HG02840 (cell line): Measurements from ENCODE around the gene HLA-DRA.
A peak's percentile ranks its signal among the peaks of the same experiment; 100 is the strongest.

Experiments
- ATAC-seq: cut with Tn5 transposase; IDR thresholded peaks from one replicate; pipeline ENCODE4 v1.9.1; 2021; ENCODE audit warnings: mild to moderate bottlenecking, moderate library complexity, moderate number of reproducible peaks; ENCODE audit not compliant: unreplicated experiment, low FRiP score

HLA-DRA gene

GRCh38 chr6:32439602-32440214 lies at the start of gene HLA-DRA:
Gene HLA-DRA, plus strand, starts transcription at chr6:32439887. Its CDS starts 64 bp downstream, at chr6:32439951.
- ATAC-seq, result peak; percentile 81

GRCh38 chr6:32391505-32391904 lies 48.2 kb upstream of the HLA-DRA start:
- ATAC-seq, result no peak

- no peak for ATAC-seq
Measured at GRCh38 chr6:32393665-32394420, 45.8 kb upstream of the HLA-DRA start.

GRCh38 chr6:32396028-32396427 lies 43.7 kb upstream of the HLA-DRA start:
- no peak for ATAC-seq

GRCh38 chr6:32397252-32397920 lies 42.3 kb upstream of the HLA-DRA start:
- ATAC-seq, result peak; percentile 84

- no peak for ATAC-seq
Measured at GRCh38 chr6:32401284-32401963, 38.3 kb upstream of the HLA-DRA start.

- no peak for ATAC-seq
Measured at GRCh38 chr6:32402812-32403211, 36.9 kb upstream of the HLA-DRA start.

- ATAC-seq, result no peak
Measured at GRCh38 chr6:32405656-32406055, 34.0 kb upstream of the HLA-DRA start.

GRCh38 chr6:32406197-32406596 lies 33.5 kb upstream of the HLA-DRA start:
- ATAC-seq, result no peak

GRCh38 chr6:32406857-32407256 lies 32.8 kb upstream of the HLA-DRA start, which contains the start of gene BTNL2:
Gene BTNL2, minus strand, starts transcription at chr6:32407181. Its CDS starts 58 bp downstream, at chr6:32407123.
- no peak for ATAC-seq

GRCh38 chr6:32410906-32411305 lies 28.8 kb upstream of the HLA-DRA start:
- no peak for ATAC-seq

GRCh38 chr6:32411566-32412327 lies 27.9 kb upstream of the HLA-DRA start:
- no peak for ATAC-seq

GRCh38 chr6:32413427-32414047 lies 26.1 kb upstream of the HLA-DRA start:
- no peak for ATAC-seq

- ATAC-seq, result no peak
Measured at GRCh38 chr6:32415521-32416019, 24.1 kb upstream of the HLA-DRA start.

- no peak for ATAC-seq
Measured at GRCh38 chr6:32416036-32416435, 23.7 kb upstream of the HLA-DRA start.

GRCh38 chr6:32424589-32425300 lies 14.9 kb upstream of the HLA-DRA start:
- no peak for ATAC-seq

- no peak for ATAC-seq
Measured at GRCh38 chr6:32426338-32426737, 13.3 kb upstream of the HLA-DRA start.

- no peak for ATAC-seq
Measured at GRCh38 chr6:32427218-32427617, 12.5 kb upstream of the HLA-DRA start.

- no peak for ATAC-seq
Measured at GRCh38 chr6:32427934-32428474, 11.7 kb upstream of the HLA-DRA start.
